Measurements from ENCODE around the gene KIAA1328.

KIAA1328 gene

DNA sequence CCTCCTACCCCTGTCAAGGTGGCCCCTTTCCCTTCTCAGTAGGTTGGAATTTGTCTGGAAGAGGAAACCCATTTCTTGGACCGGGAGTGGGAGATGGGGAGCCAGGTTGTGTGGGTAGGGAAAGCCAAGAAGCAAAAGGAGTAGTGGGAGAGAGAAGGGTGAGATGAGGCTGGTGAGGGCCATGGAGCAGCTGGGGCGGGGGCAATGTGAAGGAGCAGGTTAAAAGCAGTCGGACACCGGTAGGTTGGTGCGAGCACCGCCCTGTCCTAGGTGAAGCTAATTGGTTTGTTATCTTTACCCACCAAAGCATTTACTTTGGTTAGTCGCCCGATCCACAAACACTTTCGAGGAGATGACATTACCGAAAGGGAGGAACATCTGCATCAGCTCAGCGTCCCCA is 429.9 kb downstream of the KIAA1328 start:
- no peak for DNase-seq

GRCh38 chr18:37259711-37260110 is 430.8 kb downstream of the KIAA1328 start:
- DNase-seq = no peak

DNA sequence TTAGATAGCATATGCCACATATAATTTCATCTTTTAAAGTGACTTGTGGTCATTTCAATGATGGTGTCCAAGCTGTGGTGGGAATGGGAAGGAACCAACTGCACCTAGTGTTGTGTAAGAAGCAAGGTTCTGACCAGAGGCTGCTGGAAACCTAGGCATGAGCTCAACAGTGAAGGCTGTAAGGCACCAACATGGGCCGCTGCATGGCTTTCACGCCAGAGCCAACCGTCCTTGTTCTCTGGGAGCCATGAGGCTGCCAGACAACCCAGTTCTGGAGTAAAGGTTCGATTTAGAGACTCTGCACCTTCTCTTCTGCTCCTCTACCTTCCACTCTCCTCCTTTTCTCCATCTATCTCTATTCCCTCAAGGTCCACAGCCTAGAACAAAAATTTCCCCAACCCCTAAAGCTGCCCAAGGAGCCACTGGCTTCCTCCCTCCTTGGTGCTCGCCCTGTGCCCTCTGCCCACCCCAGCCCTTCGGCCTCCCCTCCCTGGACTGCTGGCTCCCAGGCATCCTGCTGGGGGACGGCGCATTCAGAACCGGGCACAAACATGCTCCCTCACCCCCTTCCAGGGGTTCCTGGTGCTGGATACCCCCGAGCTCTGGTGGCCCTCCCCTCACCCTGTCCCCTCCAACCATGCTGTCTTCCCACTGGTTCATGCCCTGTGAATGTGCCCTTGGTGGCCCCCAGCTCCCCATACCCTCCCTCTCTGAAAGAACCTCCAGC is 431.6 kb downstream of the KIAA1328 start:
- no peak for DNase-seq

GRCh38 chr18:37261246-37261840 is 432.4 kb downstream of the KIAA1328 start:
- DNase-seq = no peak

DNA sequence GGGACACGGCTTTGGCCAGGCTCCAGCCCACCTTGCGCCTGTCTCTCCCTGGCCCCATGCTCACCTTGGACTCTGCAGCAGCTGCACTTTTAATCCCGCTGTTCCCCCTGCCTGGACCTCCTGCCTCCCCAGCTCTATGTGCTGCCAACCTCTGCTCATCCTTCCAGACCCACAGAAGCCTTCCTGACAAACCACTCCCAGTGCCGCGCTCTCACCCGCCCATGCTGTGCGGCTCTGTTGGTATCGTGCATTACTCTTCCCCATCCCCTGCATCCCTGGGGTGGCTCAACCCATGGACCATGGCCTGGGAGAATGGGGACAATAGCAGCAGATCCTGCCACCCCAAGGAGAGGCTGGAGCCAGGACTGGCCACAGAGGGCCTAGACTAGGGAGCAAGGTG is 433.1 kb downstream of the KIAA1328 start:
- no peak for DNase-seq

GRCh38 chr18:37264956-37265355 is 436.0 kb downstream of the KIAA1328 start:
- no peak for DNase-seq

- DNase-seq = no peak
Measured at GRCh38 chr18:37265382-37265781, 436.5 kb downstream of the KIAA1328 start.

DNA sequence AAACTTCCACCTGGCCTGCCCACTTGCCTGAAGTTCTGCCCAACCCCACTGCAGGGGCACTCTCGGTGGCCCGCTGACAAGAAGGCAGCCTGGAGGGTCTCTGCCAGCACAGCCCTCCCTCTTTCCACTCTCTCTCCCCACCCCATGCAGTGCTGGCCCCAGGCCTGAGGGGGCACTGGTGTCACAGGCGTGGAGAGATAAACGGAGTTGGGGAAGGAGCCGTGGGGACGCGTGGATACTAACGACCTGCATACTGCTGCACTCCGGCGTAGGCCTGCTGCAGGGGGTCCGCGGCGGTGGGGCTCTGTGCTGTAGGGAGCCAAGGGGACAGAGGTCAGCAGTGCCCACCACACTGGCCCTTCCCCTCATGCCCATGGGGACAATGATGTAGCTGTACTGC is 437.4 kb downstream of the KIAA1328 start:
- DNase-seq = no peak

GRCh38 chr18:37270038-37270665 is 441.2 kb downstream of the KIAA1328 start:
- peak; percentile 92 for DNase-seq

GRCh38 chr18:37270666-37271052 is 441.7 kb downstream of the KIAA1328 start:
- no peak for DNase-seq

- no peak for DNase-seq
Measured at GRCh38 chr18:37272226-37272625, 443.3 kb downstream of the KIAA1328 start.

DNA sequence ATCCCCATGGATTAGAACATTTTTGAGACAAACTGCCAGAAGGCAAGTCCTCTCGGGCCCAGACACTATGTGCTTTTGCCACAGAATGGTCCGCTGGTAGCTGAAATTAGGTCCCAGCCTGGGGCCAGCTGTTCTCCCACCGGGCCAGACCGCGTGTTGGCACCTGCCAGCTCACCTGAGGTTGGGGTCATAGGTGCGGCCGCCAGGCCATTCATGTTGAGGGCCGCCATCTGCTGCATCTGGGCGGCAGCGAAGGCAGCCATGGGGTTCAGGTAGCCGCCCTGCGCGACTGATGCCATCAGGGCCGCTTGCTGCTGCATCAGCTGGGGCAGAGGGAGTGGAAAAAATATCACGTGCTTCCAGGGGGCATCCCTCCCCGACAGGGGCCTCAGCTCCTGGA is 443.9 kb downstream of the KIAA1328 start:
- DNase-seq = no peak

DNA sequence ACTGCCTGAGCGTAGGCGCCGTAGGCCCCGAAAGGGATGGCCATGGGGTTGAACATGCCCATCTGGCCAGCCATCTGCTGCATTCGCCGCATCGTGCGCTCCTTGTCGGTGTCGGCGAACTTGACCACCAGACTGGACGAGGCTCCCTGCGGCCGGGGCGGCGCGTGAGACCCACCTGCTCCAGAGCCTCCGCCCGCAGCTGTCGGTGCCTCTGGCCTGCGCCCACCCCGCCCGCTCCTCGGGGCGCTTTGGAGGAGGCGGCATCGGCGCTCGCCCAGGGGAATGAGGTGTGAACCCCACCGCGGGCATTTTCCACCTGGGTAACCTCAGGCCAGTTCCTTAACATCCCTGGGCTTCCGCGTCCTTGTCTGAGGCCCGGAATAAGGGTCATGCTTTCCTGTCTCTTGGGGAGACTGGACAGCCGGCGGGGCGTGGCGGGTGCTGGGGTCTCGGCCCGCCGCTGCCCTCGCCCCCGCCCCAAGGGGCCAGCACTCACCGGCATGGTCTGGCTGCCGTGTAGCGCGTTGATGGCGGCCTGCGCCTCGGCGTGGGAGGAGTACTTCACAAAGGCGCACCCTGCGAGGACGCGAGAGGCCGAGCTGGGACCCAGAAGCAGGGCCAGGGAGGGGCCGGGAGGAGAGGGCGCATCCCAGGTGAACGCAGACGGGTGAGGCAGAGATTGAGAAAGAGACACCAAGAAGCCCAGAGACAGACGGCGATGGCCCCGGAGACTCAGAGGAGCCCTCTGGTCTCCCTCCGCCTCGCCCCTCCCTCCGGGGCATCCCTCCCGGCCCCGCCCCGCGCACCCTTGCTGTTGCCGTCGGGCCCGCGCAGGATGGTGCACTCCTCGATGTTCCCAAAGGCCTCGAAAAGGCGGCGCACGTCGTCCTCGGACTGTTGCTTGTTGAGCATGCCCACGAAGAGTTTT is 445.6 kb downstream of the KIAA1328 start:
- DNase-seq = peak; percentile 57

DNA sequence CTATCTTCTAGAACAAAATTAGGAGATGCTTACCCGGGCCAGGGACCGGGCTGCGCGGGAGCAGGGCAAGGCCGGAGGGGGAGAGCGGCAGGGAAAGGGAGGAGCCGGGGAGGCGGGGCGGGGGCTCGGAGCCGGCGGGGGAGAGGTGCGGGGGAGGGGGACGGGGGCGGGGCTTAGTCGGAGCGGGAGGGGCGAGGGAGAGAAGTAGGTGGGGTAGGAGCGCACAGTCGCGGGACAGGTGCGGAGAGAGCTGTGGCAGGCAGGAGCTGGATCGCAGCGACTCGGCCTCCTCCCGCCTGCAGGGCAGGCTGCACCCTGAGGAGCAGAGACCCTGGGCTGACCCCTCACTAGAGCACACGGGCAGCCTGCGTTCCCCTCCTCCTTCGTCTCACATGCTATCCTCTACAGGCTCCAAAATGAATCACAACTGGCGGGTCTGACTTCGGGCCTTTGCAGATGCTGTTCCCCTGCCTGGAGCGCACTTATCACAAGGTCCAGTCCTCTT is 446.4 kb downstream of the KIAA1328 start:
- DNase-seq = no peak

DNA sequence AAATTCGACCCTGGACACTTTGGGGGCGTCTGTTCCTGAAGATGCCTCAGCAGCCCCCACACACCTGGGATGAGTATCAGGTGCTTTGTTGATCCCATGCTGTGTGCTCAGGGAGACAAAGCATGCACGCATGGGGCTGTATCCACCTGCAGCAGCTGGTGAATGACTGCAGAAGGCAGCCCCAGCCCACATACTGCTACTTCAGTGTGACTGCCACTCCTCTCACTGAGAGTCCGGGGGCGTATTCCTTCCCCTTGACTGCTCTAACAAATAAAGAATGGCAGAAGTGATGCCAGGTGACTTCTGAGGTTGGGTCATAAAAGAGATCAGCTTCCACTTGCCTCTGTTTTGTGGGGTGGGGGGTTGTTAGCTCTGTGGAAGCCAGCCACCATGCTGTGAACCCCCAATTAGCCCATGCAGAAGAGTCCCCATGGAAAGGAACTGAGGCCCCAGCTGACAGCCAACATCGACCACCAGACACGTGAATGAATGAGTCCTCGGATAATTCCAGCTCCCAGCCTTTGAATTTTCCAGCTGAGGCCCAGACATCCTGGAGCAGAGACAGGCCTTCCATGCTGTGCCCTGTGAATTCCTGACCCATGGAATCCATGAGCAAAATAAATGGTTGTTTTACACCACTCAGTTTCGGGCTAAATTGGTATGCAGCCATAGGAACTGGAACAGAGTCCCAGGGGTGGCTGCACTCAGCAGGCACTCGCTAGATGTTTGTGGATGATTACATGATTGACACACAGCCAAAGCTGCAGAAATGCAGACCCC is 447.4 kb downstream of the KIAA1328 start:
- DNase-seq = no peak

DNA sequence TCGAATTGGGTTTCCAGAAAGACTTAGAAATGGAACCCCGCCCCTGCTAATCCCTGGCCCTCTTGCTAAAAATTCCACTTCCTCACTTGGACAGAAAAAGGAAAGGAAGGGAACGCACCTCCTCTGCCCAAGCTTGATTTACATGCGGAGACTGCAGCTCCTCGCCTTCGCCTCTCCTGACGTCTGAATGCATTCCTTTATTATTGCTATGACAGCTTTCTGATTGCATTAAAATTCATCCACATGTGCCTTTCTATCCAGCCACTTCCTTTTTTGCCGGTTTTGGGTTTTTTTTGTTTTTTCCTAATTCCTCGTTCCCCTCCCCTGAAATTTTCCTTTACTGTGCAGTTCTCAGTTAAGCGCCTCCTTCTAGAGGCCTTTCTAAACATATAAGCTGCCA is 448.9 kb downstream of the KIAA1328 start:
- no peak for DNase-seq

All from eye (tissue), 1 donor.